Sigmoid colon (tissue), 4 donors: ENCODE data around the gene ADAD2.

Source experiments
- CTCF ChIP-seq, 4 experiments: fragments of 450-650 bp in 3 of 4; fragments of 200-600 bp in 1 of 4; IDR thresholded peaks; one replicate each; pipeline ENCODE4 v1.5.1; 2016 to 2019; ENCODE audit warnings: antibody characterized with exemption in 4 of 4, mild to moderate bottlenecking in 3 of 4, moderate library complexity in 2 of 4
- EP300 ChIP-seq, 4 donors: sonication (generic); formaldehyde crosslinking; IDR thresholded peaks; one replicate each; pipeline ENCODE4 v1.6.1; 2017; ENCODE audit warnings: antibody characterized with exemption in 4 of 4
- POLR2A ChIP-seq, 2 donors: fragments of 450-650 bp; IDR thresholded peaks; one replicate each; pipeline ENCODE4 v1.6.1; 2016; ENCODE audit warnings: antibody characterized with exemption in 2 of 2, mild to moderate bottlenecking in 2 of 2, moderate library complexity in 2 of 2
- POLR2AphosphoS5 ChIP-seq, 4 donors: sonication (generic); formaldehyde crosslinking; IDR thresholded peaks; one replicate each; pipeline ENCODE4 v1.6.1; 2017; ENCODE audit warnings: antibody characterized with exemption in 4 of 4

DNA sequence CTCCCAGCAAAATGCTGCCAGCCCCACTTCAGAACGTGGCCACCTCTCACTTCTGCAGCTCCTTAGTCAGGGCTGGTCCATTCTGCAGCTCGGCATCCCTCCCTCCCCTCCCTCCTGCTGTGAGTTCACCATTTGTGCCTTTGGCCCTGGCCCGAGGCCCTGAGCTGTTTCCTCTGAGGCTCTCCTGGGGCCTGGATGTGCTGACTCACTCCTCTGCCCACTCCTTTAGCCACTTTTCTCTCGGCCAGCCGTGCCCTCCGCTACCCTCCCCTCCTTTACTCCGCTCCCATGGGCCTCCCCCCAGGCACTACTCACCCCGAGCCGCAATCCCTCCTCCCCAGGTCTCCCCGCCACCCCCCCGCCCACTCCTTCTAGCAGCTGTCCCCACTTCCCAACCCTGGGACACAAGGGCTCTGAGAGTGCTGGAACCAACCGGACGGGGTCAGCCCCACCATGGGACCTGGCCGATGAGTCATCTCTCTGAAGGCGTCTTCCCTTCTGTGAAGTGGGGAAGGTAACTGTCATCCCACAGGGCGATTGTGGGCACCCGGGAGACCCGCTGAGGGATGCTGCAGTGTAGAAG is 37.4 kb downstream of the ADAD2 start:
- TF ChIP-seq POLR2A (IDR thresholded peaks at IDR 0.05) = no peak
- no peak for TF ChIP-seq CTCF (IDR thresholded peaks at IDR 0.05)
- TF ChIP-seq EP300 (IDR thresholded peaks at IDR 0.05) = no peak
- peak in 1 of 4 donors; percentile 4 for TF ChIP-seq POLR2AphosphoS5 (IDR thresholded peaks at IDR 0.05)
